H1 (cell line): ENCODE data around the gene DLEC1. TPM values are rescaled to one million over a fixed set of nuclear protein-coding genes. Genes with fewer than 3 reads are reported as not detected.

Experiments used
- ATF3 ChIP-seq: IDR thresholded peaks from 2 replicates; pipeline ENCODE4 v1.6.1; 2011; ENCODE audit warnings: low read depth, mild to moderate bottlenecking, low read length; ENCODE audit not compliant: insufficient read depth
- BACH1 ChIP-seq: IDR thresholded peaks from 2 replicates; pipeline ENCODE4 v1.6.1; 2012; ENCODE audit warnings: low read length, improper control_type of control experiment
- BCL11A ChIP-seq, 2 experiments: IDR thresholded peaks; one replicate each; pipeline ENCODE4 v1.6.1; 2011; ENCODE audit warnings: low read depth in 2 of 2, low read length in 2 of 2, mild to moderate bottlenecking in 2 of 2
- CHD1 ChIP-seq: IDR thresholded peaks from 2 replicates; pipeline ENCODE4 v1.6.1; 2012; ENCODE audit warnings: low read depth, low read length, improper control_type of control experiment
- CHD2 ChIP-seq: IDR thresholded peaks from 2 replicates; pipeline ENCODE4 v1.6.1; 2012; ENCODE audit warnings: low read length, improper control_type of control experiment
- CREB1 ChIP-seq: IDR thresholded peaks from 2 replicates; pipeline ENCODE4 v1.6.1; 2012; ENCODE audit warnings: inconsistent platforms
- MAX ChIP-seq: IDR thresholded peaks from 2 replicates; pipeline ENCODE4 v1.6.1; 2012; ENCODE audit warnings: inconsistent platforms
- POLR2AphosphoS5 ChIP-seq: IDR thresholded peaks from 2 replicates; pipeline ENCODE4 v1.6.1; 2011; ENCODE audit warnings: low read depth, low read length
- POU5F1 ChIP-seq: IDR thresholded peaks from 2 replicates; pipeline ENCODE4 v1.6.1; 2011; ENCODE audit warnings: low read depth, mild to moderate bottlenecking, low read length, moderate library complexity
- RAD21 ChIP-seq, 2 experiments: IDR thresholded peaks in 1 of 2; conservative IDR thresholded peaks in 1 of 2; 2 replicates each; pipeline ENCODE4 v1.6.1; 2011; ENCODE audit warnings: low read depth in 2 of 2, low read length in 2 of 2, improper control_type of control experiment in 1 of 2, inconsistent platforms in 1 of 2, mild to moderate bottlenecking in 1 of 2, moderate library complexity in 1 of 2
- RBBP5 ChIP-seq: IDR thresholded peaks from 2 replicates; pipeline ENCODE4 v1.7.1; 2012; ENCODE audit warnings: low read depth, mild to moderate bottlenecking, inconsistent platforms, low read length, moderate library complexity, borderline replicate concordance
- RXRA ChIP-seq: IDR thresholded peaks from 2 replicates; pipeline ENCODE4 v1.6.1; 2011; ENCODE audit warnings: low read depth, mild to moderate bottlenecking, low read length, moderate library complexity; ENCODE audit not compliant: insufficient read depth
- SAP30 ChIP-seq: fragments of 300-600 bp; sonication (generic); IDR thresholded peaks from 2 replicates; pipeline ENCODE4 v1.7.1; 2012; ENCODE audit warnings: low read length, moderate library complexity, mild to moderate bottlenecking, inconsistent platforms; ENCODE audit not compliant: insufficient read depth, insufficient replicate concordance
- SP4 ChIP-seq: IDR thresholded peaks from 2 replicates; pipeline ENCODE4 v1.6.1; 2012; ENCODE audit warnings: low read length, inconsistent platforms
- SRF ChIP-seq: IDR thresholded peaks from 2 replicates; pipeline ENCODE4 v1.6.1; 2011; ENCODE audit warnings: mild to moderate bottlenecking, low read depth, low read length, moderate library complexity
- TCF12 ChIP-seq: IDR thresholded peaks from 2 replicates; pipeline ENCODE4 v1.6.1; 2011; ENCODE audit warnings: low read depth, mild to moderate bottlenecking, low read length
- TEAD4 ChIP-seq: IDR thresholded peaks from 2 replicates; pipeline ENCODE4 v1.6.1; 2012; ENCODE audit warnings: low read depth, low read length, inconsistent platforms, mixed read lengths
- polyA plus RNA-seq, 7 experiments: library from polyadenylated mRNA; depleted of rRNA in 3 of 7; stranded (reverse) in 5 of 7; unstranded in 2 of 7; fragments of >200 nt in 5 of 7; fragments of 200-250 nt in 2 of 7; gene quantifications; 1 replicate in 5 of 7; 2 replicates in 1 of 7; 4 replicates in 1 of 7; pipeline versions ENCODE4 v1.2.1 to v1.2.3, GENCODE V29; 2011 to 2013; ENCODE audit warnings: missing spikeins in 2 of 7, mixed read lengths in 2 of 7
- total RNA-seq: library from RNA; stranded (reverse); fragmentation: NEBNext Ultra II Directional; extraction: Animal tissue kit (Norgen Biotek cat#: 25700); gene quantifications from 2 replicates; pipeline ENCODE4 v1.2.1, GENCODE V29; 2021

DLEC1 gene
- total and polyA plus RNA-seq, 2 of the 8 experiments (the other 6 are each of a cell fraction or from before 2014, with no cell fraction given): 0.26 to 0.76 TPM

GRCh38 chr3:38117748-38118420 is 78.9 kb downstream of the DLEC1 start (continued):
- no peak for TF ChIP-seq SRF
- TF ChIP-seq CHD2: no peak
- no peak for TF ChIP-seq SP4
- TF ChIP-seq CHD1: no peak
- peak; percentile 27; the same call in 1 of the 2 replicates for TF ChIP-seq CREB1
- peak; percentile 54; the same call in 1 of the 2 replicates for TF ChIP-seq TEAD4
- TF ChIP-seq ATF3: no peak
- TF ChIP-seq TCF12: no peak
- TF ChIP-seq BCL11A (IDR thresholded peaks at IDR 0.05; ENCODE audit: low read depth in 2 of 2, low read length in 2 of 2): no peak
- no peak for TF ChIP-seq BACH1
- TF ChIP-seq RXRA: no peak
- TF ChIP-seq POLR2AphosphoS5: peak; percentile 55; the same call in 1 of the 2 replicates
- TF ChIP-seq POU5F1: no peak
- TF ChIP-seq RBBP5: no peak
- peak; percentile 86 to 87 for TF ChIP-seq RAD21 (IDR thresholded peaks at IDR 0.05 in 1 of 2, conservative IDR thresholded peaks at IDR 0.05 in 1 of 2; ENCODE audit: low read depth in 2 of 2, low read length in 2 of 2)
- peak; percentile 43 for TF ChIP-seq MAX
- no peak for TF ChIP-seq SAP30
- TF ChIP-seq, all 59 proteins: peak for 6
